Suprapubic skin (tissue), 4 donors: Measurements from ENCODE around the gene SOWAHA.

Experiments
- EP300 ChIP-seq: sonication (generic); formaldehyde crosslinking; IDR thresholded peaks from one replicate; pipeline ENCODE4 v1.6.1; 2017; ENCODE audit warnings: antibody characterized with exemption
- POLR2A ChIP-seq, 2 donors: fragments of 450-650 bp; IDR thresholded peaks; one replicate each; pipeline ENCODE4 v1.6.1; 2017; ENCODE audit warnings: antibody characterized with exemption in 2 of 2, mild to moderate bottlenecking in 2 of 2, moderate library complexity in 2 of 2
- POLR2AphosphoS5 ChIP-seq, 3 donors: sonication (generic); formaldehyde crosslinking; IDR thresholded peaks; one replicate each; pipeline ENCODE4 v1.6.1; 2017; ENCODE audit warnings: antibody characterized with exemption in 3 of 3
- TF ChIP-seq, protein P1 (sequence below), 2 donors: fragments of 200-600 bp in 1 of 2; fragments of 450-650 bp in 1 of 2; sonication (generic) in 1 of 2; IDR thresholded peaks; one replicate each; pipeline ENCODE4 v1.5.1; 2016 to 2019; ENCODE audit warnings: antibody characterized with exemption in 2 of 2, mild to moderate bottlenecking in 1 of 2, moderate library complexity in 1 of 2

- TF ChIP-seq, protein P1, sequence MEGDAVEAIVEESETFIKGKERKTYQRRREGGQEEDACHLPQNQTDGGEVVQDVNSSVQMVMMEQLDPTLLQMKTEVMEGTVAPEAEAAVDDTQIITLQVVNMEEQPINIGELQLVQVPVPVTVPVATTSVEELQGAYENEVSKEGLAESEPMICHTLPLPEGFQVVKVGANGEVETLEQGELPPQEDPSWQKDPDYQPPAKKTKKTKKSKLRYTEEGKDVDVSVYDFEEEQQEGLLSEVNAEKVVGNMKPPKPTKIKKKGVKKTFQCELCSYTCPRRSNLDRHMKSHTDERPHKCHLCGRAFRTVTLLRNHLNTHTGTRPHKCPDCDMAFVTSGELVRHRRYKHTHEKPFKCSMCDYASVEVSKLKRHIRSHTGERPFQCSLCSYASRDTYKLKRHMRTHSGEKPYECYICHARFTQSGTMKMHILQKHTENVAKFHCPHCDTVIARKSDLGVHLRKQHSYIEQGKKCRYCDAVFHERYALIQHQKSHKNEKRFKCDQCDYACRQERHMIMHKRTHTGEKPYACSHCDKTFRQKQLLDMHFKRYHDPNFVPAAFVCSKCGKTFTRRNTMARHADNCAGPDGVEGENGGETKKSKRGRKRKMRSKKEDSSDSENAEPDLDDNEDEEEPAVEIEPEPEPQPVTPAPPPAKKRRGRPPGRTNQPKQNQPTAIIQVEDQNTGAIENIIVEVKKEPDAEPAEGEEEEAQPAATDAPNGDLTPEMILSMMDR (IDR thresholded peaks at IDR 0.05): no peak
- TF ChIP-seq EP300 (no peak), POLR2A (IDR thresholded peaks at IDR 0.05) (no peak), POLR2AphosphoS5 (IDR thresholded peaks at IDR 0.05) (no peak)
Measured at GRCh38 chr5:132832612-132833011, 19.5 kb downstream of the SOWAHA start.
